ENCODE data around the gene UPK3B. TPM values are rescaled to one million over a fixed set of nuclear protein-coding genes. Genes with fewer than 3 reads are reported as not detected.

Gene UPK3B
- total RNA-seq, 3 donors from 2014 or later = 0.37 to 1.0 (median 0.40) TPM

Other genes starting within 250 kb of the UPK3B start
- 10 to 100 TPM; 50.3 to 57.0 (median 53.8) TPM for gene HSPB1, start 207.9 kb upstream of the UPK3B start, total RNA-seq
- 100 to 1,000 TPM; 164 to 173 (median 173) TPM for gene YWHAG, start 151.6 kb upstream of the UPK3B start, total RNA-seq
- 1 to 10 TPM in 1 of 3 donors, under 1 TPM in 2; 0.38 to 1.0 (median 0.87) TPM for gene SSC4D, start 100.9 kb upstream of the UPK3B start, total RNA-seq
- 10 to 100 TPM in 1 of 3 donors, 1 to 10 TPM in 2; 2.9 to 18.8 (median 6.7) TPM for gene ZP3, start 85.6 kb upstream of the UPK3B start, total RNA-seq
- 10 to 100 TPM; 17.7 to 25.7 (median 21.7) TPM for gene DTX2, start 48.8 kb upstream of the UPK3B start, total RNA-seq
- gene SPDYE16, start 32.7 kb downstream of the UPK3B start, total RNA-seq = under 1 TPM in 1 of 3 donors, not detected in 2; 0.24 TPM
- gene POMZP3, start 116.7 kb downstream of the UPK3B start, total RNA-seq = 10 to 100 TPM; 10.9 to 45.2 (median 27.2) TPM